Left renal cortex interstitium (tissue), 4 donors: ENCODE measurements around the gene FERMT3. TPM values are rescaled to one million over a fixed set of nuclear protein-coding genes. Genes with fewer than 3 reads are reported as not detected.
A peak's percentile ranks its signal among the peaks of the same experiment; 100 is the strongest.

Source experiments
- DNase-seq, 4 donors: peaks; one replicate each; pipeline ENCODE4 v3.0.0-alpha.2; 2013; ENCODE audit warnings: low read depth in 4 of 4, low spot score in 2 of 4, missing footprints in 1 of 4
- polyA plus RNA-seq, 4 donors: library from polyadenylated mRNA; unstranded; fragments of 120-200 nt; gene quantifications; one replicate each; pipeline ENCODE4 v1.2.1, GENCODE V29; 2013; ENCODE audit not compliant: insufficient read length in 4 of 4

FERMT3 gene
- polyA plus RNA-seq, 4 donors = 4.4 to 8.1 (median 4.9) TPM

DNA sequence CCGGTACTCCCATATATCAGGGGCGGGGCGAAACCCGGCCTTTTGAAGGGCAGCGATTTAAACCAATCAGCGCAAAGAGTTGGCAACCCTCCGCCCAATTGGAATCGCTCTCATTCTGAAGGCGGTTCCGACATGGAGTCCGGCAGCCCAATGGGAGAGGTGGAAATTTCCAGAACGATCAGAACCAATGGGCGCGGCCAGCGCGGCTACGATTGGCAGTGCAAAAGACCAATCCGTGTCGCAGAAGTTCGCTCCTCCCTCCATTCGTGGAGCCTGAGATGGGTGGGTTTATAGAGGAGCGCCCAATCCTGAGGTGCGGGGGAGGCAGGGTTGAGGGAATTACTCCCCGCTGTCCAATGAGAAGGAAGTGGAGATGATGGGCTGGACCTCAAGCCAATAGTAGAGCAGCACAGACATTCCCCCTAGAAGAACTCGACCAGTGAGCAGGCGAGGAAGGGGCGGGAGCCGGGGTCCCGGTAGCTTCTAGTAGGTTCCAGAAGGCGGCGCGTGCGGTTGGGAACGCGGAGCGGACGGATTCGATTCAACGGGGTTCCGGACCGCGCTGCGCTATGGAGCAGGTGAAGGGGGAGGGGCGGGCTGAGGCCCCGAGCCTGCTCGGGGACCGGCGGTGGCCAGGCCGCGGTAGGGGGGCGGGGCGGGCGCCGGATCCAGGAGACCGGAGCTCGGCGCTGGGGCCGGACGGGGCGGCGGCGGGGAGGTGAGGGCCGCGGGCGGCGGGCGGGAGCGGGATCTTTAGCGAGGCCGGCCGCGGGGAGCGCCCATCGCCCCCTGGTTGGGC, 20.6 kb upstream of the FERMT3 start, which contains the start of gene STIP1:
STIP1 (plus strand) TSS at position 479 of the 799 bp plus-strand sequence; CDS start at position 570, 91 bp downstream.
- peak; percentile 99 to 100 (median 100) for DNase-seq

DNA sequence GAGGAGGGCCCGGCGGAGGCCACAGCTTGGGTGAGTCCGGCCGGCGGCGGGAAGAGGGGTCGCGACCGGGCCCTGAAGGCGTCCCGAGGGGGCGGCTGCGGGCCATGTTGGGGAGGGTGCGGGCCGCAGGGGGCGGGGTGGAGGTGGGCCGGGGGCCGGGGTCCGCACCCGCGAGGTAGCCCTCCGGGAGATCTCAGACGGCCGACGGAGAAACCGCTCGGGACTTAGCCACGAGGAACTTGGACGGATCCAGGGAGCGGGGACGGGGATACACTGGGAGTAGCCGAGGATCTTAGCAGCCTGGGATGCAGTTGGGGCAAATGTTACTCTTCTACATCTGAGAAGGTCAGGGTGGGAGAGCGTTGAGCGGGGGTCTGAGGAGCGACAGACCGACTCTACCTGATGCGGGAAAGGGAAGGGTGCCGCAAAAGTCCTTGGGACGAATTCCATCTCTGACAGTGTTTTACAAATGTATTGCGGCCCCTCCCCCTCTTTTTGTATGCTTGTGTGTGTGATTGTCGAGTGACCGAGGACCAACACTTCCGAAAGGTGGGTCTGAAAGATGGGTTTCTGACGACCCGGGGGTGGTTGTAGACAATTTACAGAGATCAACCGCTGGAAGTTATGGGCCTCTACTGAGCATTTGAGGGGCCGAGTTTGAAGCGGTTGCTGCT, 19.9 kb upstream of the FERMT3 start:
- DNase-seq = peak in 1 of 4 donors; percentile 24

DNA sequence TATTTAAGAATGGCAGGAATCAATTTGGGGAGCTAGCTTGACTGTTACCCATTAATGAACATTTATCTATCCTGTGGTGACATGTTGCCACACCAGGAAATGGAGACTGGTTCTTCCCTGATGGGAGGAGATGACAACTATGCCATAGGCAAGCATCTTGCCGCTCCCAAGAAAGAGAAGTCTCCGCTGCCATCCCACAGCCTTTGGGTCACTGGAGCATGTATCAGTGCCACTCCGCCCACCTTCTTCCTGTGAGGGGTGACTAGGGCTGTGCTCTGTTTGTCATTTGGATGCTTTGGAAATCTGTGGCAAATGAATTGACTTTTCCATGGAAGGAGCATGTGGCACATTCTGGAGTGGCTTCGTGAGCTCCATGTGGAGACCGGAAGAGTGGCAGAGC, 14.1 kb upstream of the FERMT3 start:
- DNase-seq = no peak

DNA sequence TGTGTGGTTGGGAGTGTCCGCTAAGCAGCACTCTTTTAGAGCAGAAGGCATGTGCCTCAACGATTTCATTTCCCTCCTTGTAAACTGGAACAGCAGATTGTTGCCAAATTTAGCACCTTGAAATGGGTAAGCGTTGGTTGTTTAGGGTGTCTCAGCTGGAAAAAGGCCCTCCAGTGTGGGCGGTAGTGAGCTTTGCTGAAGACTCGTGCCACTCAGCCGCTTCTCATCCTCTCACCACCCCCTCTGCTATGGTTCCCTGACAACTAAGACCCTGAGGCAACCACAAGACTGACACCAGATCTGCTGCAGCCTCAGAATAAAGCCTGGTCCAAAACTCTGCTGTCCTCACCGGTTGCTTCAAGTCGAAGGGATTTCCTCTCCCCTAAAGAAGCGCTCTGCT, 9.9 kb upstream of the FERMT3 start:
- DNase-seq = no peak

DNA sequence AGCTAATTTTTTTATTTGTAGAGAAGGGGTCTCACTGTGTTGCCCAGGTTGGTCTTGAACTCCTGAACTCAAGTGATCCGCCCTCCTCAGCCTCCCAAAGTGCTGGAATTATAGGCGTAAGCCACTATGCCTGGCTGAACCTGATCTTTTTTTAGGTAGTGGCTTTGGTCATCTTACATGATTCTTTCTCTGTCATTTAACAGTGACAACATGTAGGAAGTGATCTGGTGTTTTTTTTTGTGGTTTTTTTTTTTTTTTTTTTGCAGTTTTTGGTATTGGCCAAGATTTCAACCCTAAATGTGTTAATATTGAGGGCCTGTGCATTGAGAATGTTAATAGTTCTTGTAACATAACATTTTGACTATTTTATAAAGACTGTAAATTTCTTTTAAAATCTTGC, 8.0 kb upstream of the FERMT3 start:
- no peak for DNase-seq

DNA sequence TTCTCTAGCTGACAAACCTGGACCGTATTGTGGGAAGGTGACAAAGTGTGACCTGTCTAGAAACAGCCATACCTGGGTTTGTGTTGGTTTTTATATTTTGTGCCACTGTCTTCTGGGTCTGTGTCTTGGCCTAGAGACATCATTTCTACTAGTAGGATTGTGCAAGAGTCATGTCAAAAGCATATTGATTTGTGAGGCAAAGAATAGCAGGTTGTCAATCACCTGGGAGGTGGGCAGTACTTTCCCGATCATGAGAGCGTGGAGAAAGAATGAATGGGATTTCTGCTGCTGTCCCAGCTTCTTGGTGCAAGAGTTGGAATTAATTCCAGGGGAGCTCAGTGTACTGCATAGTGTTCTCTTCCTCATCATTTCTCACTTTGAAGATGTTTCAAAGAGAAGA, 5.0 kb upstream of the FERMT3 start:
- no peak for DNase-seq

DNA sequence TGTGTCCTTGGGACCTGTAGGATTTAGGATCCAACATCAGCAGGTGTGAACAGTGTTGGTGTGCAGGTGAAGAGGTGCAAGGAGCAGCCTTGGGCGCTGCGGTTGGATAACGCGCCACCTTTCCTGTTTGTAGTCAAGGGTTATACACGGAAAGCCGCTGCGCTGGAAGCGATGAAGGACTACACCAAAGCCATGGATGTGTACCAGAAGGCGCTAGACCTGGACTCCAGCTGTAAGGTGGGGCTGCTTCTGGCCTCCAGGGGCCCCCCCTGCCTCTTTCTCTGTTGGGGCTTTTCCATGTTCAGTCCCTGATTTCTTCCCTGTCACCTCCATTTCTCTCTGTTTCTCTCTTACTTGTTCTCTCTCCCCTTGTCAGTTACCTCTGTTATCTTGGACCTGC, 3.5 kb upstream of the FERMT3 start:
- DNase-seq = no peak

DNA sequence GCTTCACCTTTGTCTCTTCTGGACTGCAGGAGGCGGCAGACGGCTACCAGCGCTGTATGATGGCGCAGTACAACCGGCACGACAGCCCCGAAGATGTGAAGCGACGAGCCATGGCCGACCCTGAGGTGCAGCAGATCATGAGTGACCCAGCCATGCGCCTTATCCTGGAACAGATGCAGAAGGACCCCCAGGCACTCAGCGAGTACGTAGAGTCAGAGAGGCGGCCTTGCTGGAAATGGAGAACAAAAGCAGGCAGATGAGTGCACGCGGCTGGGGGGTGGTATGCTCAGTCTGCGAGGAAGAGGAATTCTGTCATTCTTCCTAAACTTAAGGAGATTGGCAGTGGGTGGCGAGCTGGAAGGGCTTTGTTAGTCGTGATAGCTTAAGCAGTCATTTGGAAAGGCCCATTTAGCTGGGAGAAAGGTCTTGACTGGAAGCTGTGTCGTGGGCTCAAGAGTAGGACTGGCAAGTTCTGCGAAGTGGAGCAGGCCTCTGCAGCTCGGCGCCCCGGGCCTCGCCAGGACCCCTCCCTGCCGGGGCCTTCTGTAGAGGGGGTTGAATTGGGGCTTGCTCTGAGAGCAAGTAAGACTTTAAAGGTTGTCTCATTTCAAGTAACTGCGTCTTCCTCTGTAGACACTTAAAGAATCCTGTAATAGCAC, 3.0 kb upstream of the FERMT3 start:
- no peak for DNase-seq

DNA sequence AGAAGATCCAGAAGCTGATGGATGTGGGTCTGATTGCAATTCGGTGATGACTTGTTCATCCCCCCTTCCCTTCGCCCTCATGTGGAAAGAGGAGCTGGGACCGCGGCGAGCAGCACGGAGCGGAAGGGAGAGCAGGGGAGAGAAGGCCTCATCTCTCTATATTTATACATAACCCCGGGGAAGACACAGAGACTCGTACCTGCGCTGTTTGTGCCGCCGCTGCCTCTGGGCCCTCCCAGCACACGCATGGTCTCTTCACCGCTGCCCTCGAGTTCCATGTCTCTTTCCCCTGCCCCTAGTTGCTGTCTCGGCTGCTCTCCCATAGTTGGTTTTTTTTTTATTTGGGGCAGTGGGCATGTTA, 2.5 kb upstream of the FERMT3 start:
- no peak for DNase-seq

DNA sequence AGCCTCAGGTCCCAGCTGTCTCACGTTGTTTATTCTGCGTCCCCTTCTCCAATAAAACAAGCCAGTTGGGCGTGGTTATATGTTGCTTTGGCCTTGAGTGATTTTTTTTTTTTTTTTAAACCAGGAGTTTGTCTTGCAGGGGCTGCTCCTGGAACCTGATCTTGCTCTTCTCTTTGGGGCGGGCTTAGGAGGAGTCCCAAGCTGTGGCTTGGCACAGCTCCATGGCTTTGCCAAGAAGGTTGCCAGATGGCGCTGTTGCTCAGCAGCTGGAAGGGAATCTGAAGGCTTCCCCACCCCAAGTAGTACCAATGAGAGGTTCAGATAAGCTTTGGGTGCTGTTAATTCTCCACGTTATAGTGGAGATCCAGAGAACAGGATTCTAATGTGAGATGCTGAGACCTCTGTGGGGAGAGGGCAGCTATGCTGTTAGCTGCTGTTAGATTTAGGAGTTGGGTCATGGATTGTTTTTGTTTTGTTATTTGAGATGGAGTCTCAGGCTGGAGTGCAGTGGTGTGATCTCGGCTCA, 2.0 kb upstream of the FERMT3 start:
- DNase-seq = peak in 3 of 4 donors; percentile 72 to 84 (median 77)

DNA sequence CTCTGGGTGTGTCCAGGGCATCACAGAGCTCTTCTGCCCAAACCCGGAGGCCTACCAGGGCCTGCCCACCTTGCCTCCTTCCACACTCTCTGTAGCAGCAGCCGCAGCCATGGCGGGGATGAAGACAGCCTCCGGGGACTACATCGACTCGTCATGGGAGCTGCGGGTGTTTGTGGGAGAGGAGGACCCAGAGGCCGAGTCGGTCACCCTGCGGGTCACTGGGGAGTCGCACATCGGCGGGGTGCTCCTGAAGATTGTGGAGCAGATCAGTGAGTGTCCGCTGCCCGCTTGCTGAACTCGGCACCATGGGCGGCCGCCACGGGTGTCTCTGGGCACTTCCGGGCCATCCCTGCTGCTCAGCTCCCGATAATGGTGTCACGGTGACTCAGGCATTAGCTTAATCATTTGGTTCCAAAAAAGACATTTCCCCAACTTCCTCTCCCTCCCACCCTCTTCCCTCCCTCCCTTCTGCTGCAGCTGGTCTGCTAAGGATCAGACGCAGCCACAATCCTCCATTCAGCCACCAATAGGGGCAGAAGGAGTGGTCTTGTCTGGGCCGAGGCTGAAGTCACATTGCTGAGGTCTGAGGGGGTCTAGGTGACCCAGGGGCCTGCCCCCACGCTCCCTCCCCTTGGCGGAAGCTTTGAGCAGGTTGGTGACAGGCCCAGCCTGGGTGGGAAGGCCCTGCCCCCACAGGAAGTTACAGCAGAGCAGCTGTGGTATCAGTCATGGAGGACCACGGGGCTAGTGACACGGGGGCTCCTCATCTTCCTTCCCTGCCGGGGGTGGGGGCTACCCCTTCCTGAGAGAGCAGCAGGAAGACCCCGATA, 950 bp downstream of the FERMT3 start:
- peak in 2 of 4 donors; percentile 17 to 33 for DNase-seq

DNA sequence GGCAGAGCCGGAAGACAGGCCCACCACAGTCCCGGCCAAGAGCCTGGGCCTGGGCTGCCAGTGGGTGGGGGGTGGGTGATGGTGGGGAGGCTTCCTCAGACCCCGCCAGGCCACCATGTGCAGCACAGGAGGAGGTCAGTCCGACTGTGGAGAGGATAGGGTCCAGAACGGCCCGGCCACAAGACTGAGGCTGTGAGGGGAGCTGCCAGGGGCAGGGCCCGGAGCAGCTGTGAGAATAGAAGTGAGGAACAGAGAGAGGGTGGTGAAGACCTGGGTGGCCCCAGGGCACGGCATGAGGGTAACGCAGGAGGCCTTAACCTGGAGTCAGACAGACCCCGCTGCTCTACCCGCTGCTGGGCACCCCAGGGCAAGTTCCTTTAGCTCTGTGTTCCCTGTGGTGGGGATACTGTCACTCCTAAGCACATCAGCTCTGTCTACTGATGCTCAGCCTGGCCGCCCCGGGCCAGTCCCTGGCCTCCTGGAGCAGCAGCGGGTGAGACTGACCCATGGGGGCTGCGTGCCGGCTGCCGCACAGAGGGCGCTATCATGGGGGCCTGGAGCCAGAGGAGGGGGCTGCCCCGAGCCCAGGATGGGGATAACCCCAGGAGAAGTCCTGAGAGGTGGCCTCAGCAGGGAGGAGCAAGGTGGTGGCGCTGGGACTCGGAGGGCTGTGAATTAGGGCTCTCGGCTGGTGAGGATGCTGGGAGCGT, 1.7 kb downstream of the FERMT3 start:
- no peak for DNase-seq

DNA sequence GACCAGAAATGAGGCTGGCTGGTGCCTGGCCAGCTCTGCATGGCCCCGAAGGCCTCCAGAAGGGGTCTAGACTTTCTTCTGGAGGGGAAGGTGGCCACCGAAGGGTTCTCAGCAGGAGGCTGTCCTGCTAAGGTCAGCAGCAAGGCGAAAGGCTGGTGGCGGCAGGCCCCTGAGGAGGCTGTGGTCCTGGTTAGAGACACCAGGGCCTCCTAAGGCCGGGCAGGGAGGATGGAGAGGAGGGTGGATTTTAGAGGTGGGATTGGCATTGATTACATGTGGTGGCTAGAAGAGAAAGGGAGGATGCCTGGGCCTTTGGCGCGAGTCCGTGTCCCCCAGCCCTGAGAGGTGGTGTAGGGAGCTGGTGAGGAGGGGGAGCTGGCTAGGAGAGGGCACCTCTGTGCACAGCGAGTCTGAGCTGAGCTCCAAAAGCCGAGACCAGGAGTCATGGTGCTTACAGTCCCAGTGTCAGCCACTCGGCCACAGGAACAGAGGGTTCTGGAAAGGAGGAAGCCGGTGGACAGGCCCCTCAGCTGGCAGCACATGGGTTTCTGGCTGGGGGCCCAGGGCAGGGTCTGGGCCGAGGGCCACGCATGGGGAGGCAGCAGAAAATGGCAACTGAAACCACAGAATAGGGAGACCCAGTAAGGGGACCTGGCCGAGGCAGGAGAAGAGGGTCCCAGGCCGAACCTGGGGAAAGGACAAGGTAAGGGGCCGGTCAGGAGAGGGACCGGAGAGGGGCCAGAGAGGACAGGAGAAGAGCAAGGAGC, 2.5 kb downstream of the FERMT3 start:
- no peak for DNase-seq

DNA sequence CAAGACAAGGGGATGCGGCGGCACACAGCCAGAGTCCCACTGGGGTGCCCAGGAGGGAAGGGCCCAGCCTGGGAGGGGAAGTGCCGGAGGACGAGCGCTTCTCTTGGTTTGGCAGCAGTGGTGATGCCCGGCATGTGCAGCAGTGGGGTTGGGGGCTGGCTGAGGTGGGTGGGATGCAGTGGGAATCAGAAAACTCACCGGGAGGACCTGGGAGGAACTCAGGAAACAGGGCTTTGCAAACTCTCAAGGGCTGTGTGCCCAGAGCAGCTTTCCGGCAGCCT, 3.0 kb downstream of the FERMT3 start:
- DNase-seq = no peak

DNA sequence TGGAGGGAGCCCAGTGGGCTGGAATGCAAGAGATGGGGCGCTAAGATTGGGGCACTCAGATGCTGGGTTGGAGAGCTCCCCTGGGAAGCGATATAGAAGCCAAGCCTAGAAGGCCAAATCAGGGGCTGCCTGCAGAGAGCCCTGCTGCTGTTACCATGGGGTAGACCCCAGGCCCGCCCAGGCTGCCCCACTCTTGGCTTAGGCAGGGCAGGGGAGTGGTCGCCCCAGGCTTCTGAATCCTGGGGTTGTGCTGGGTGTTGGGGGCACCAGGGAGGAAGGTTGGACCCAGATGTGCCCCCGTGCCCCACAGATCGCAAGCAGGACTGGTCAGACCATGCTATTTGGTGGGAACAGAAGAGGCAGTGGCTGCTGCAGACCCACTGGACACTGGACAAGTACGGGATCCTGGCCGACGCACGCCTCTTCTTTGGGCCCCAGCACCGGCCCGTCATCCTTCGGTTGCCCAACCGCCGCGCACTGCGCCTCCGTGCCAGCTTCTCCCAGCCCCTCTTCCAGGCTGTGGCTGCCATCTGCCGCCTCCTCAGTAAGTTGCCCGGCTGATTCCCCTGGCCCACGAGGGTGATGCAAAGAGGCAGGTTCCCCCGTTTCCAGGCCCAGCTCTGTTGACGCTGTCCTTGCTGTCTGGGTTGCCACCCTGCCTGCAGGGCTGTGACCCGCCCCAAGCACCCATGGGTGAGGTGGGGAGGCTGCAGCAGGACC, 3.9 kb downstream of the FERMT3 start:
- no peak for DNase-seq

DNA sequence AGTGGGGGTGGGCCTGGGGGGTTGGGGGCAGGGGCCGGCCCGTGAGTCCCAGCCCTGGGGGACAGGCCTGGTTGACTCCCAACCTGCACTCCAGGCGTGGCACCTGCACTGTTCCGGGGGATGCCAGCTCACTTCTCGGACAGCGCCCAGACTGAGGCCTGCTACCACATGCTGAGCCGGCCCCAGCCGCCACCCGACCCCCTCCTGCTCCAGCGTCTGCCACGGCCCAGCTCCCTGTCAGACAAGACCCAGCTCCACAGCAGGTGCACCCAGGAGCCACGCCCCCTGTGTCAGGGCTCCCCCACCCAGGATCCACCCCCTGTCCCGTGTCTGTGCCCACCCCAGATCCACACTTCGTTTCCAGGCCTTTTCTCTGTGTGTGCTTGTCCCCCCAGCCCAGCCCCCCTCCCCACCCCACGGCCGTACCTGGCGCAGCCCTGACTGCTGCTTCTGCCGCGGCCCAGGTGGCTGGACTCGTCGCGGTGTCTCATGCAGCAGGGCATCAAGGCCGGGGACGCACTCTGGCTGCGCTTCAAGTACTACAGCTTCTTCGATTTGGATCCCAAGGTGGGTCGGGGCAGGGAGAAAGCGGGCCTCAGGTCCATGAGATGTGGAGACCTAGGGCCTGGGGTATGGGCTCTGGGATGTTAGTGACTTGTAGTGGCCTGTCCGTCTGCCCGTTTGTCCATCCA, 4.8 kb downstream of the FERMT3 start:
- DNase-seq = no peak

DNA sequence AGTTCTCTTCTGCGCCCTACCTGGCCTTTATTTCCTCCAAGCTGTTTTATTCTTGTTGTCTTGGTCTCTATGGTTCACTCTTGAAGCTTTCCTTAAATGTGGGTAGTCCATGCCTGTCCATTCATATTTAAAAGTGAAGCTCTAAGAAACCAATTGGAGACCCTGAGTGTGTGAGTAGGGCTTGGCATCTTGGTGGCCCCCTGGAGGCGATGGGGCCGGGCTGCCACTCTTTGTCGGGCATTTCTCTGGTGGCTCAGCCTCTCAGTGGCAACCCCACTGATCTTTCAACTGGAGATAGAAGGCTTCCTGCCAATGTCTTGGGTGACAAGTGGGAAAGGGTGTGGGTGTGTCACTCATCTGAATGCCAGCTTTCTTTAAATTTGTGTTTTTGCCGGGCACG, 10.4 kb downstream of the FERMT3 start:
- DNase-seq = no peak
